WTC11 (cell line): ENCODE measurements around the gene EXOSC6. TPM values are rescaled to one million over a fixed set of nuclear protein-coding genes. Genes with fewer than 3 reads are reported as not detected.
"Not testable (repeated sequence)": the region's sequence is repeated elsewhere in the genome, so short reads cannot be mapped to it uniquely, and the experiment has no call there.

ENCODE experiments used
- ATAC-seq: fragments of 200-7000 bp; cut with Tn5 transposase; 2 replicates; pipeline ENCODE4 v1.10.0; 2021; ENCODE audit warnings: mild to moderate bottlenecking, moderate library complexity
- CTCF ChIA-PET: fragments of 300-600 bp; sonication (Branson Sonifier 250); formaldehyde crosslinking; loops from one replicate; lab custom pipeline; 2021; ENCODE audit warnings: antibody characterized with exemption; lab: Charles Lee
- POLR2A ChIA-PET: fragments of 350-600 bp; sonication (Branson Sonifier 250); formaldehyde crosslinking; loops from one replicate; lab custom pipeline; 2021; ENCODE audit warnings: antibody characterized with exemption; lab: Charles Lee
- DNase-seq: peaks from one replicate; pipeline ENCODE4 v3.0.0; 2021; ENCODE audit warnings: low spot score
- H3K27ac Mint-ChIP-seq: 2 replicates; pipeline ENCODE4 v1.8.0; 2021; ENCODE audit warnings: mixed read lengths
- H3K27me3 Mint-ChIP-seq: 2 replicates; pipeline ENCODE4 v1.8.0; 2021; ENCODE audit warnings: low read depth, mild to moderate bottlenecking, moderate library complexity, mixed read lengths
- H3K36me3 Mint-ChIP-seq: 2 replicates; pipeline ENCODE4 v1.8.0; 2021; ENCODE audit warnings: mixed read lengths
- H3K4me1 Mint-ChIP-seq: 2 replicates; pipeline ENCODE4 v1.8.0; 2022; ENCODE audit warnings: mixed read lengths
- H3K4me3 Mint-ChIP-seq: 2 replicates; pipeline ENCODE4 v1.8.0; 2021; ENCODE audit warnings: mild to moderate bottlenecking, moderate library complexity, mixed read lengths
- H3K9me3 Mint-ChIP-seq: 2 replicates; pipeline ENCODE4 v1.8.0; 2021; ENCODE audit warnings: mixed read lengths
- CBFB ChIP-seq: sonication (generic); formaldehyde crosslinking; IDR thresholded peaks from 2 replicates; pipeline ENCODE4 v1.8.1; 2022; ENCODE audit warnings: mild to moderate bottlenecking, low read depth, missing genetic modification reagents
- CREM ChIP-seq: sonication (generic); formaldehyde crosslinking; IDR thresholded peaks from 2 replicates; pipeline ENCODE4 v1.8.1; 2022; ENCODE audit warnings: mild to moderate bottlenecking, missing genetic modification reagents, moderate library complexity
- ELF4 ChIP-seq: sonication (generic); formaldehyde crosslinking; IDR thresholded peaks from 2 replicates; pipeline ENCODE4 v1.8.1; 2022; ENCODE audit warnings: low read depth, mild to moderate bottlenecking, moderate library complexity, missing genetic modification reagents
- EMX1 ChIP-seq: fragments of 250-450 bp; sonication (Bioruptor Pico); IDR thresholded peaks from 2 replicates; pipeline ENCODE4 v1.8.0; 2021; ENCODE audit warnings: mild to moderate bottlenecking
- GABPB1 ChIP-seq: sonication (generic); formaldehyde crosslinking; IDR thresholded peaks from 2 replicates; pipeline ENCODE4 v1.8.1; 2023; ENCODE audit warnings: mild to moderate bottlenecking, missing genetic modification reagents
- NFYB ChIP-seq: sonication (generic); formaldehyde crosslinking; conservative IDR thresholded peaks from 2 replicates; pipeline ENCODE4 v1.8.0; 2022; ENCODE audit warnings: low read depth, missing genetic modification reagents
- RORB ChIP-seq: fragments of 250-450 bp; sonication (Bioruptor Pico); IDR thresholded peaks from 2 replicates; pipeline ENCODE4 v1.9.0; 2021; ENCODE audit warnings: mild to moderate bottlenecking
- SP1 ChIP-seq: sonication (generic); formaldehyde crosslinking; conservative IDR thresholded peaks from 2 replicates; pipeline ENCODE4 v1.8.1; 2022; ENCODE audit warnings: missing genetic modification reagents
- TEAD1 ChIP-seq: sonication (generic); formaldehyde crosslinking; IDR thresholded peaks from 2 replicates; pipeline ENCODE4 v1.8.0; 2022; ENCODE audit warnings: mild to moderate bottlenecking, missing genetic modification reagents
- ZNF263 ChIP-seq: sonication (generic); formaldehyde crosslinking; IDR thresholded peaks from 2 replicates; pipeline ENCODE4 v1.8.1; 2022; ENCODE audit warnings: low read depth, mild to moderate bottlenecking, moderate library complexity, missing genetic modification reagents
- ZNF416 ChIP-seq: fragments of 250-450 bp; sonication (Bioruptor Pico); IDR thresholded peaks from 2 replicates; pipeline ENCODE4 v1.9.0; 2021; ENCODE audit warnings: mild to moderate bottlenecking, inconsistent platforms
- total RNA-seq: library from RNA; stranded (reverse); gene quantifications from 3 replicates; pipeline ENCODE4 v1.2.3, GENCODE V29; 2021
- TF ChIP-seq, protein P1 (sequence below): sonication (generic); formaldehyde crosslinking; IDR thresholded peaks from 2 replicates; pipeline ENCODE4 v1.8.0; 2022; ENCODE audit warnings: mild to moderate bottlenecking, missing genetic modification reagents
- TF ChIP-seq, protein P2 (sequence below): sonication (generic); formaldehyde crosslinking; IDR thresholded peaks from 2 replicates; pipeline ENCODE4 v1.8.1; 2022; ENCODE audit warnings: mild to moderate bottlenecking, moderate library complexity, missing genetic modification reagents
- TF ChIP-seq, protein P3 (sequence below): sonication (generic); formaldehyde crosslinking; IDR thresholded peaks from 2 replicates; pipeline ENCODE4 v1.8.0; 2023; ENCODE audit warnings: mild to moderate bottlenecking, missing genetic modification reagents
- TF ChIP-seq, protein P4 (sequence below): sonication (generic); formaldehyde crosslinking; IDR thresholded peaks from 2 replicates; pipeline ENCODE4 v1.8.0; 2023; ENCODE audit warnings: missing genetic modification reagents, mild to moderate bottlenecking, borderline replicate concordance
- TF ChIP-seq, protein P5 (sequence below): sonication (generic); formaldehyde crosslinking; IDR thresholded peaks from 2 replicates; pipeline ENCODE4 v1.8.1; 2023; ENCODE audit warnings: mild to moderate bottlenecking, moderate library complexity, missing genetic modification reagents
- TF ChIP-seq, protein P6 (sequence below): sonication (generic); formaldehyde crosslinking; IDR thresholded peaks from 2 replicates; pipeline ENCODE4 v1.8.1; 2023; ENCODE audit warnings: mild to moderate bottlenecking, missing genetic modification reagents, moderate library complexity

The EXOSC6 gene
- total RNA-seq, 1 experiment from 2014 or later: 27.3 TPM

DNA sequence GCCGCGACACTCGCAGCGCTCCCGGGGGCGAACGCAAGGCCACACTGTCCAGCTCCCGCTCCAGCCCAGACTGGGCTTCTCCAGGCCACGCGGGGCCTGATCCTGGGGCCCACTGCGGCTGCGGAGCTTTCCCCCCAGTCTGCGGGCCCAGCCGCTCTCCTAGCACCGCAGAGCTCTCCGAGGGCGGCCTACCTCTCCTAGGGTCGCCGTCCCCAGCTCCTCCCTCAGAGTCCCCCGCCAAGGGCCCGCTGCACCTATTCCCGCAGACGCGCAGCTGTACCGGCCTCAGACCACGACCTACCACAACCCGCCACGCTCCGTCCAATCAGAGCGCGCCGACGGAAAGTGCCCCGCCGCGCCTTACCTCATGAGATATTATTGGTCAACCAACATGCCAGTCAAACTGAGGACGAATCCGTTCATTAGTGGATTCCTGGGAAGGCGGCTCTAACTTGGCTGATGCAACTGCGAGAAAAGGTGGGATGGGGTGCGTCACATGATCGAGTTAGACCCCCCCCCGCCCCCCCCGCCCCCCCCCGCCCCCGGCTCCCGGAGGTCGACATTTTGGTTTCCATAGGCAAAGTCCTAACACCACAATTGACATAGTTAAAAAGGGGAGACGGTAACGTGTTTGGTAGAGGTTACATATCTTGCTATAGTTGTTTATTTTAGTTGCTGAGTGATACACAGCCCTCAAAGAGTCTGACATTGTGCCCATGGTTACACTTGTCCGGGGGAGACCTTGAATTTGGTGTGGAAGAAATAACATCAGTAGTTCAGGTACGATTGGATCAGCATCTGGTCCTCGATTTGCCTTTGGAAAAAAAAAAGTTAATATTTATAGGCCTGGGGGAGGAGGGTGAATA, 37.7 kb upstream of the EXOSC6 start, which contains the start of gene AARS1 (continued):
- TF ChIP-seq GABPB1 (CRISPR knock-in tag) (peak; percentile 99), NFYB (CRISPR knock-in tag) (peak; percentile 95), ZNF416 (CRISPR knock-in tag) (peak; percentile 88), ZNF263 (no peak), CREM (CRISPR knock-in tag) (no peak), SP1 (CRISPR knock-in tag) (0 out of 2 replicates have a peak, but pooled peaks have one; percentile 31), CBFB (no peak)
- TF ChIP-seq, protein P1, sequence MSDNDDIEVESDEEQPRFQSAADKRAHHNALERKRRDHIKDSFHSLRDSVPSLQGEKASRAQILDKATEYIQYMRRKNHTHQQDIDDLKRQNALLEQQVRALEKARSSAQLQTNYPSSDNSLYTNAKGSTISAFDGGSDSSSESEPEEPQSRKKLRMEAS: peak; percentile 71
- TF ChIP-seq, protein P2, sequence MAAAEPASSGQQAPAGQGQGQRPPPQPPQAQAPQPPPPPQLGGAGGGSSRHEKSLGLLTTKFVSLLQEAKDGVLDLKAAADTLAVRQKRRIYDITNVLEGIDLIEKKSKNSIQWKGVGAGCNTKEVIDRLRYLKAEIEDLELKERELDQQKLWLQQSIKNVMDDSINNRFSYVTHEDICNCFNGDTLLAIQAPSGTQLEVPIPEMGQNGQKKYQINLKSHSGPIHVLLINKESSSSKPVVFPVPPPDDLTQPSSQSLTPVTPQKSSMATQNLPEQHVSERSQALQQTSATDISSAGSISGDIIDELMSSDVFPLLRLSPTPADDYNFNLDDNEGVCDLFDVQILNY (CRISPR knock-in tag): 0 out of 2 replicates have a peak, but pooled peaks have one; percentile 44
- TF ChIP-seq, protein P3, sequence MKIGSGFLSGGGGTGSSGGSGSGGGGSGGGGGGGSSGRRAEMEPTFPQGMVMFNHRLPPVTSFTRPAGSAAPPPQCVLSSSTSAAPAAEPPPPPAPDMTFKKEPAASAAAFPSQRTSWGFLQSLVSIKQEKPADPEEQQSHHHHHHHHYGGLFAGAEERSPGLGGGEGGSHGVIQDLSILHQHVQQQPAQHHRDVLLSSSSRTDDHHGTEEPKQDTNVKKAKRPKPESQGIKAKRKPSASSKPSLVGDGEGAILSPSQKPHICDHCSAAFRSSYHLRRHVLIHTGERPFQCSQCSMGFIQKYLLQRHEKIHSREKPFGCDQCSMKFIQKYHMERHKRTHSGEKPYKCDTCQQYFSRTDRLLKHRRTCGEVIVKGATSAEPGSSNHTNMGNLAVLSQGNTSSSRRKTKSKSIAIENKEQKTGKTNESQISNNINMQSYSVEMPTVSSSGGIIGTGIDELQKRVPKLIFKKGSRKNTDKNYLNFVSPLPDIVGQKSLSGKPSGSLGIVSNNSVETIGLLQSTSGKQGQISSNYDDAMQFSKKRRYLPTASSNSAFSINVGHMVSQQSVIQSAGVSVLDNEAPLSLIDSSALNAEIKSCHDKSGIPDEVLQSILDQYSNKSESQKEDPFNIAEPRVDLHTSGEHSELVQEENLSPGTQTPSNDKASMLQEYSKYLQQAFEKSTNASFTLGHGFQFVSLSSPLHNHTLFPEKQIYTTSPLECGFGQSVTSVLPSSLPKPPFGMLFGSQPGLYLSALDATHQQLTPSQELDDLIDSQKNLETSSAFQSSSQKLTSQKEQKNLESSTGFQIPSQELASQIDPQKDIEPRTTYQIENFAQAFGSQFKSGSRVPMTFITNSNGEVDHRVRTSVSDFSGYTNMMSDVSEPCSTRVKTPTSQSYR (CRISPR knock-in tag): no peak
- TF ChIP-seq, protein P4, sequence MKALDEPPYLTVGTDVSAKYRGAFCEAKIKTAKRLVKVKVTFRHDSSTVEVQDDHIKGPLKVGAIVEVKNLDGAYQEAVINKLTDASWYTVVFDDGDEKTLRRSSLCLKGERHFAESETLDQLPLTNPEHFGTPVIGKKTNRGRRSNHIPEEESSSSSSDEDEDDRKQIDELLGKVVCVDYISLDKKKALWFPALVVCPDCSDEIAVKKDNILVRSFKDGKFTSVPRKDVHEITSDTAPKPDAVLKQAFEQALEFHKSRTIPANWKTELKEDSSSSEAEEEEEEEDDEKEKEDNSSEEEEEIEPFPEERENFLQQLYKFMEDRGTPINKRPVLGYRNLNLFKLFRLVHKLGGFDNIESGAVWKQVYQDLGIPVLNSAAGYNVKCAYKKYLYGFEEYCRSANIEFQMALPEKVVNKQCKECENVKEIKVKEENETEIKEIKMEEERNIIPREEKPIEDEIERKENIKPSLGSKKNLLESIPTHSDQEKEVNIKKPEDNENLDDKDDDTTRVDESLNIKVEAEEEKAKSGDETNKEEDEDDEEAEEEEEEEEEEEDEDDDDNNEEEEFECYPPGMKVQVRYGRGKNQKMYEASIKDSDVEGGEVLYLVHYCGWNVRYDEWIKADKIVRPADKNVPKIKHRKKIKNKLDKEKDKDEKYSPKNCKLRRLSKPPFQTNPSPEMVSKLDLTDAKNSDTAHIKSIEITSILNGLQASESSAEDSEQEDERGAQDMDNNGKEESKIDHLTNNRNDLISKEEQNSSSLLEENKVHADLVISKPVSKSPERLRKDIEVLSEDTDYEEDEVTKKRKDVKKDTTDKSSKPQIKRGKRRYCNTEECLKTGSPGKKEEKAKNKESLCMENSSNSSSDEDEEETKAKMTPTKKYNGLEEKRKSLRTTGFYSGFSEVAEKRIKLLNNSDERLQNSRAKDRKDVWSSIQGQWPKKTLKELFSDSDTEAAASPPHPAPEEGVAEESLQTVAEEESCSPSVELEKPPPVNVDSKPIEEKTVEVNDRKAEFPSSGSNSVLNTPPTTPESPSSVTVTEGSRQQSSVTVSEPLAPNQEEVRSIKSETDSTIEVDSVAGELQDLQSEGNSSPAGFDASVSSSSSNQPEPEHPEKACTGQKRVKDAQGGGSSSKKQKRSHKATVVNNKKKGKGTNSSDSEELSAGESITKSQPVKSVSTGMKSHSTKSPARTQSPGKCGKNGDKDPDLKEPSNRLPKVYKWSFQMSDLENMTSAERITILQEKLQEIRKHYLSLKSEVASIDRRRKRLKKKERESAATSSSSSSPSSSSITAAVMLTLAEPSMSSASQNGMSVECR (CRISPR knock-in tag): peak; percentile 68; the same call in 1 of the 2 replicates

DNA sequence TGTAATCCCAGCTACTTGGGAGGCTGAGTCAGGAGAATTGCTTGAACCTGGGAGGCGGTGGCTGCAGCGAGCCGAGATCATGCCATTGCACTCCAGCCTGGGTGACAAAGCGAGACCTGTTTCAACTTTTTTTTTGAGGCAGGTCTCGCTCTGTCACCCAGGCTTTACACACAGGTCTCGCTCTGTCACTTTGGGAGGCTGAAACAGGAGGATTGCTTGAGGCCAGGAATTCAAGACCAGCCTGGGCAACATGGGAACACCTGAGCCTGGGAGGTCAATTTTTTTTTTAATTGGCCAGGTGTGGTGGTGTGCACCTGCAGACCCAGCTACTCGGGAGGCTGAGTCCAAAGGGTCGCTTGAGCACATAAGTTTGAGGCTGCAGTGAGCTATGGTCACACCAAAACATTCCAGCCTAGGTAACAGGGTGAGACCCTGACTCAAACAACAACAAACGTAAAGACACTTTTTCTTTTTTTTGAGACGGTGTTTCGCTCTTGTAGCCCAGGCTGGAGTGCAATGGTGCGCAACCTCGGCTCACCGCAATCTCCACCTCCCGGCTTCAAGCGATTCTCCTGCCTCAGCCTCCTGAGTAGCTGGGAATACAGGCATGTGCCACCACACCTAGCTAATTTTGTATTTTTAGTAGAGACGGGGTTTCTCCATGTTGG, 35.7 kb upstream of the EXOSC6 start:
- CTCF ChIA-PET: interaction anchor here (0.7 to 3.9 kb wide), 3 partner anchors 20 to 60 kb away, joined by 3 to 26 read pairs (median 15); partner anchors contain the start of genes DDX19A and EXOSC6

DNA sequence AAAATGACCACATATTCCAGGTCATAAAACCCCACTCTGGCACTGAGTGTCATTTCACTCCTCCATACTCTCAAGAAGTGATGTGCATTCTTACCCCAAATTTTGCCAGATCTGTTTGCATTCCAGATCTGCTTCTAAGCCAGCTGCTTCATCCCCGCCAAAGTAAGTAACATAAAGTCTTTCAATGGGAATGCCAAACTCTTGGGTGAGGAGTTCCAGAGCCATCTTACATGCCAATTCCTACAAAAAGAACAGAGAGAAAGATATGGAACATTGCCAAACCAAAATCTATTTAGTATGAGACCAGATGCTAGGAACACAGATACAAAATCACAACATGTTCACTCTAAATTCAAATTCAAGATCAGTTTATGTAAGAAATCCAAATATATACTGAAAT, 24.7 kb upstream of the EXOSC6 start:
- Mint-ChIP-seq H3K4me1 (no peaks in the 10 kb centered on the region), H3K9me3 (peaks cover 4% of the 10 kb centered on the region), H3K4me3 (no peak overlapping the region), H3K27me3 (no peaks in the 10 kb centered on the region), H3K36me3 (peaks cover 75% of the 10 kb centered on the region), H3K27ac (no peak overlapping the region)
- ATAC-seq (no peak), DNase-seq (no peak)
- TF ChIP-seq RORB (CRISPR knock-in tag) (no peak), ELF4 (CRISPR knock-in tag) (no peak), CREM (CRISPR knock-in tag) (no peak), TEAD1 (no peak)
- TF ChIP-seq, protein P5, sequence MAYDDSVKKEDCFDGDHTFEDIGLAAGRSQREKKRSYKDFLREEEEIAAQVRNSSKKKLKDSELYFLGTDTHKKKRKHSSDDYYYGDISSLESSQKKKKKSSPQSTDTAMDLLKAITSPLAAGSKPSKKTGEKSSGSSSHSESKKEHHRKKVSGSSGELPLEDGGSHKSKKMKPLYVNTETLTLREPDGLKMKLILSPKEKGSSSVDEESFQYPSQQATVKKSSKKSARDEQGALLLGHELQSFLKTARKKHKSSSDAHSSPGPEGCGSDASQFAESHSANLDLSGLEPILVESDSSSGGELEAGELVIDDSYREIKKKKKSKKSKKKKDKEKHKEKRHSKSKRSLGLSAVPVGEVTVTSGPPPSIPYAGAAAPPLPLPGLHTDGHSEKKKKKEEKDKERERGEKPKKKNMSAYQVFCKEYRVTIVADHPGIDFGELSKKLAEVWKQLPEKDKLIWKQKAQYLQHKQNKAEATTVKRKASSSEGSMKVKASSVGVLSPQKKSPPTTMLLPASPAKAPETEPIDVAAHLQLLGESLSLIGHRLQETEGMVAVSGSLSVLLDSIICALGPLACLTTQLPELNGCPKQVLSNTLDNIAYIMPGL (CRISPR knock-in tag): no peak
- TF ChIP-seq, protein P6, sequence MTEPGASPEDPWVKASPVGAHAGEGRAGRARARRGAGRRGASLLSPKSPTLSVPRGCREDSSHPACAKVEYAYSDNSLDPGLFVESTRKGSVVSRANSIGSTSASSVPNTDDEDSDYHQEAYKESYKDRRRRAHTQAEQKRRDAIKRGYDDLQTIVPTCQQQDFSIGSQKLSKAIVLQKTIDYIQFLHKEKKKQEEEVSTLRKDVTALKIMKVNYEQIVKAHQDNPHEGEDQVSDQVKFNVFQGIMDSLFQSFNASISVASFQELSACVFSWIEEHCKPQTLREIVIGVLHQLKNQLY (CRISPR knock-in tag): no peak
- ChIA-PET POLR2A (no interaction called here), CTCF (no interaction called here)

More for the DNA sequence above, 35.7 kb upstream of the EXOSC6 start:
- Mint-ChIP-seq H3K27ac (peak overlapping the region; percentile 53; the same call in 1 of the 2 replicates), H3K4me3 (peak overlapping the region; percentile 94)
- not testable (repeated sequence) for H3K27me3 Mint-ChIP-seq, DNase-seq
- POLR2A ChIA-PET: interaction anchor here (0.6 to 3.4 kb wide), 5 partner anchors 12 to 92 kb away, joined by 3 to 26 read pairs (median 6); partner anchors contain the start of genes DDX19B and EXOSC6
- peak; percentile 46; the same call in 1 of the 2 replicates for TF ChIP-seq EMX1 (CRISPR knock-in tag)
- TF ChIP-seq, all 79 proteins: peak for 1; not testable (repeated sequence) for 78
- not testable (repeated sequence) for ATAC-seq, H3K4me1 Mint-ChIP-seq, H3K9me3 Mint-ChIP-seq
- H3K36me3 Mint-ChIP-seq: peaks cover 30% of the 10 kb centered on the region
